MM.1S (cell line): ENCODE measurements around the gene BARX2.

Experiments used
- DNase-seq: peaks from one replicate; pipeline ENCODE4 v3.0.0-alpha.2; 2015
- H2AFZ ChIP-seq: fragments of 300-600 bp; sonication (generic); 2 replicates; pipeline ENCODE4 v1.6.0; 2016; ENCODE audit warnings: antibody characterized with exemption, low read length
- H3F3A ChIP-seq: fragments of 300-600 bp; sonication (generic); 2 replicates; pipeline ENCODE4 v1.6.1; 2016; ENCODE audit warnings: mild to moderate bottlenecking, antibody characterized with exemption, low read length, moderate library complexity, mixed read lengths; ENCODE audit not compliant: insufficient read depth
- H3K27ac ChIP-seq: fragments of 300-600 bp; sonication (generic); 2 replicates; pipeline ENCODE4 v1.5.1; 2016; ENCODE audit warnings: mild to moderate bottlenecking, low read length
- H3K27me3 ChIP-seq: fragments of 300-600 bp; sonication (generic); replicated peaks from 2 replicates; pipeline ENCODE4 v1.6.0; 2016; ENCODE audit warnings: low read length; ENCODE audit not compliant: insufficient read depth
- H3K36me3 ChIP-seq: fragments of 300-600 bp; sonication (generic); replicated peaks from 2 replicates; pipeline ENCODE4 v1.6.1; 2016; ENCODE audit warnings: mild to moderate bottlenecking, low read length, mixed read lengths; ENCODE audit not compliant: insufficient read depth
- H3K4me1 ChIP-seq: fragments of 300-600 bp; sonication (generic); 2 replicates; pipeline ENCODE4 v1.6.1; 2016; ENCODE audit warnings: low read length, mixed read lengths
- H3K4me2 ChIP-seq: fragments of 300-600 bp; sonication (generic); 2 replicates; pipeline ENCODE4 v1.6.0; 2016; ENCODE audit warnings: low read depth, low read length
- H3K4me3 ChIP-seq: fragments of 300-600 bp; sonication (generic); 2 replicates; pipeline ENCODE4 v1.5.1; 2016; ENCODE audit warnings: low read length, mixed read lengths
- H3K79me2 ChIP-seq: fragments of 300-600 bp; sonication (generic); 2 replicates; pipeline ENCODE4 v1.6.1; 2016; ENCODE audit warnings: mixed run types, low read length, mixed read lengths
- H3K9ac ChIP-seq: fragments of 300-600 bp; sonication (generic); 2 replicates; pipeline ENCODE4 v1.6.1; 2016; ENCODE audit warnings: low read length, mixed read lengths
- H3K9me2 ChIP-seq: fragments of 300-600 bp; sonication (generic); replicated peaks from 2 replicates; pipeline ENCODE4 v1.6.1; 2016; ENCODE audit warnings: mild to moderate bottlenecking, low read length, mixed read lengths; ENCODE audit not compliant: insufficient read depth
- H3K9me3 ChIP-seq: fragments of 300-600 bp; sonication (generic); replicated peaks from 2 replicates; pipeline ENCODE4 v1.6.1; 2016; ENCODE audit warnings: mild to moderate bottlenecking, low read length, mixed read lengths; ENCODE audit not compliant: insufficient read depth
- H4K20me1 ChIP-seq: fragments of 300-600 bp; sonication (generic); 2 replicates; pipeline ENCODE4 v1.6.1; 2016; ENCODE audit warnings: mild to moderate bottlenecking, low read length, moderate library complexity, mixed read lengths; ENCODE audit not compliant: insufficient read depth
- CTCF ChIP-seq: fragments of 300-600 bp; sonication (generic); IDR thresholded peaks from 2 replicates; pipeline ENCODE4 v1.5.1; 2016; ENCODE audit warnings: antibody characterized with exemption, low read length, mixed read lengths
- EZH2 ChIP-seq: fragments of 300-600 bp; sonication (generic); optimal IDR thresholded peaks from 2 replicates; pipeline ENCODE3; 2017; ENCODE audit warnings: low read depth, mild to moderate bottlenecking, antibody characterized with exemption, low read length, mixed read lengths
- EZH2phosphoT487 ChIP-seq: fragments of 300-600 bp; sonication (generic); IDR thresholded peaks from 2 replicates; pipeline ENCODE4 v1.6.1; 2018; ENCODE audit warnings: antibody characterized with exemption, low read length

The BARX2 gene

GRCh38 chr11:129382583-129382982 lies 6.9 kb downstream of the BARX2 start:
- no peak for DNase-seq
- H3K27me3 ChIP-seq: no peaks in the 10 kb centered on the region

GRCh38 chr11:129383060-129383459 lies 7.4 kb downstream of the BARX2 start:
- Histone ChIP-seq H3K36me3 (peaks cover 17% of the 10 kb centered on the region; the same call in 1 of the 2 replicates), H3K79me2 (peaks cover 100% of the 10 kb centered on the region), H3K4me3 (no peak overlapping the region), H4K20me1 (peaks cover 34% of the 10 kb centered on the region), H3K9me2 (no peaks in the 10 kb centered on the region), H3K9ac (no peak overlapping the region), H3K4me1 (peaks cover 48% of the 10 kb centered on the region), H3K27me3 (no peaks in the 10 kb centered on the region), H3K9me3 (no peaks in the 10 kb centered on the region), H3F3A (no peaks in the 10 kb centered on the region), H2AFZ (no peak overlapping the region), H3K4me2 (no peak overlapping the region), H3K27ac (no peak overlapping the region)
- TF ChIP-seq CTCF (no peak), EZH2phosphoT487 (no peak), EZH2 (no peak)
- no peak for DNase-seq

More at GRCh38 chr11:129382583-129382982, 6.9 kb downstream of the BARX2 start:
- Histone ChIP-seq H3K27ac (no peak overlapping the region), H3K79me2 (peaks cover 100% of the 10 kb centered on the region), H3K36me3 (peaks cover 17% of the 10 kb centered on the region; the same call in 1 of the 2 replicates), H3K9me2 (no peaks in the 10 kb centered on the region), H4K20me1 (peaks cover 31% of the 10 kb centered on the region), H2AFZ (no peak overlapping the region), H3K4me3 (no peak overlapping the region), H3K4me1 (peaks cover 48% of the 10 kb centered on the region), H3K4me2 (no peak overlapping the region), H3K9ac (no peak overlapping the region), H3F3A (0 out of 2 replicates have a peak, but pooled peaks cover under 1% of the 10 kb centered on the region), H3K9me3 (no peaks in the 10 kb centered on the region)
- TF ChIP-seq CTCF: no peak
- no peak for TF ChIP-seq EZH2phosphoT487
- TF ChIP-seq EZH2: no peak

GRCh38 chr11:129383502-129383901 lies 7.9 kb downstream of the BARX2 start:
- H3K79me2 ChIP-seq: peaks cover 100% of the 10 kb centered on the region

More at GRCh38 chr11:129383502-129383901, 7.9 kb downstream of the BARX2 start:
- Histone ChIP-seq H3K9ac (no peak overlapping the region), H3K4me1 (peaks cover 49% of the 10 kb centered on the region), H3K9me2 (no peaks in the 10 kb centered on the region), H3K27me3 (no peaks in the 10 kb centered on the region), H3K4me2 (no peak overlapping the region), H3F3A (no peaks in the 10 kb centered on the region), H3K9me3 (no peaks in the 10 kb centered on the region), H3K36me3 (peaks cover 17% of the 10 kb centered on the region; the same call in 1 of the 2 replicates), H3K4me3 (no peak overlapping the region), H2AFZ (no peak overlapping the region), H4K20me1 (peaks cover 34% of the 10 kb centered on the region), H3K27ac (no peak overlapping the region)
- no peak for DNase-seq
- TF ChIP-seq CTCF (no peak), EZH2phosphoT487 (no peak), EZH2 (no peak)
